Fibroblast of skin of left biceps (primary cell): Measurements from ENCODE around the gene CFAP299.
"Not testable (repeated sequence)": the region's sequence is repeated elsewhere in the genome, so short reads cannot be mapped to it uniquely, and the experiment has no call there.

Source experiments
- DNase-seq, 2 experiments: peaks; one replicate each; pipeline ENCODE4 v3.0.0-alpha.2; 2013; ENCODE audit warnings: low read depth in 2 of 2

Gene CFAP299

GRCh38 chr4:80331693-80332092 lies 3.8 kb upstream of the CFAP299 start:
- no peak for DNase-seq

- no peak for DNase-seq
These were observed 2.4 kb upstream of the CFAP299 start for GRCh38 chr4:80333121-80333520.

- DNase-seq: no peak
These were observed 962 bp upstream of the CFAP299 start for GRCh38 chr4:80334568-80334967.

GRCh38 chr4:80335226-80335553 lies 340 bp upstream of the CFAP299 start:
- no peak for DNase-seq

GRCh38 chr4:80336582-80336981 lies 1.1 kb downstream of the CFAP299 start:
- DNase-seq: no peak

- DNase-seq: no peak
These were observed 4.5 kb downstream of the CFAP299 start for GRCh38 chr4:80340036-80340435.

GRCh38 chr4:80342684-80343083 lies 7.2 kb downstream of the CFAP299 start:
- DNase-seq: not testable (repeated sequence)

GRCh38 chr4:80343887-80344286 lies 8.4 kb downstream of the CFAP299 start:
- no peak for DNase-seq

- DNase-seq: no peak
These were observed 24.6 kb downstream of the CFAP299 start for GRCh38 chr4:80360084-80360483.

GRCh38 chr4:80360900-80361299 lies 25.4 kb downstream of the CFAP299 start:
- DNase-seq: no peak

GRCh38 chr4:80361329-80361900 lies 25.9 kb downstream of the CFAP299 start:
- no peak for DNase-seq

- no peak for DNase-seq
These were observed 27.1 kb downstream of the CFAP299 start for GRCh38 chr4:80362578-80363181.

GRCh38 chr4:80365928-80366327 lies 30.4 kb downstream of the CFAP299 start:
- DNase-seq: peak in 1 of 2 experiments; percentile 44

- no peak for DNase-seq
These were observed 32.2 kb downstream of the CFAP299 start for GRCh38 chr4:80367737-80368136.

- DNase-seq: no peak
These were observed 35.1 kb downstream of the CFAP299 start for GRCh38 chr4:80370635-80371034.

- DNase-seq: no peak
These were observed 35.5 kb downstream of the CFAP299 start for GRCh38 chr4:80371046-80371445.

- DNase-seq: no peak
These were observed 38.6 kb downstream of the CFAP299 start for GRCh38 chr4:80374180-80374579.

- no peak for DNase-seq
These were observed 46.7 kb downstream of the CFAP299 start for GRCh38 chr4:80382090-80382832.

- DNase-seq: no peak
These were observed 50.1 kb downstream of the CFAP299 start for GRCh38 chr4:80385397-80386280.

- no peak for DNase-seq
These were observed 50.9 kb downstream of the CFAP299 start for GRCh38 chr4:80386281-80386886.

GRCh38 chr4:80387390-80388283 lies 52.1 kb downstream of the CFAP299 start:
- DNase-seq: no peak
